K562 (cell line): Measurements from ENCODE around the gene DCLK1. TPM values are rescaled to one million over a fixed set of nuclear protein-coding genes. Genes with fewer than 3 reads are reported as not detected.

Experiments used
- ATAC-seq: fragments of 200-7000 bp; cut with Tn5 transposase; 3 replicates; pipeline ENCODE4 v1.9.1; 2020; ENCODE audit warnings: moderate library complexity
- BruUV-seq: library from RNA; stranded (reverse); fragments of 400-500 nt; replicated peaks from 2 replicates; lab custom pipeline; 2021; lab: Mats Ljungman, UMichigan
- CTCF ChIA-PET: fragments of 300-600 bp; formaldehyde crosslinking; extraction: SDS; loops from one replicate; lab custom pipeline; 2021; ENCODE audit warnings: low intra/inter-chr PET ratio; lab: Yijun Ruan, JAX
- POLR2A ChIA-PET: fragments of 300-600, 350-650 bp; sonication (Branson Sonifier 250); formaldehyde crosslinking; extraction: SDS; loops from one replicate; lab custom pipeline; 2021; ENCODE audit warnings: antibody characterized with exemption, inconsistent platforms; lab: Yijun Ruan, JAX
- DNase-seq, 4 experiments: peaks; one replicate each; pipeline versions ENCODE4 v3.0.0 to v3.0.0-alpha.2; 2011 to 2018; ENCODE audit warnings: low spot score in 3 of 4, mixed read lengths in 3 of 4; ENCODE audit errors: extremely low read depth in 1 of 4
- FAIRE-seq: peaks from 2 replicates; lab custom pipeline; 2011; peaks lifted over from hg19 to GRCh38; lab: Jason Lieb, UNC
- H2AFZ ChIP-seq: 2 replicates; pipeline ENCODE4 v1.6.0; 2011; ENCODE audit warnings: low read depth, low read length, control low read depth, inconsistent platforms
- H3K27ac ChIP-seq: fragments of 200-600 bp; 3 replicates; pipeline ENCODE4 v1.8.0; 2011; ENCODE audit warnings: low read depth, mild to moderate bottlenecking, control low read depth, inconsistent platforms, low read length, moderate library complexity, mixed read lengths; ENCODE audit errors: extremely low read depth
- H3K27me3 ChIP-seq, 2 experiments: fragments of 300-600 bp in 1 of 2; 2 replicates in 1 of 2; 3 replicates in 1 of 2; pipeline versions ENCODE4 v1.6.0 to v1.8.0; 2011; ENCODE audit warnings: inconsistent platforms in 2 of 2, low read length in 2 of 2, mild to moderate bottlenecking in 1 of 2, mixed read lengths in 1 of 2, moderate library complexity in 1 of 2; ENCODE audit not compliant: control insufficient read depth in 2 of 2, insufficient read depth in 2 of 2
- H3K36me3 ChIP-seq: fragments of 300-600 bp; 3 replicates; pipeline ENCODE4 v1.8.0; 2011; ENCODE audit warnings: mild to moderate bottlenecking, low read length, inconsistent platforms; ENCODE audit not compliant: control insufficient read depth, insufficient read depth
- H3K4me1 ChIP-seq, 2 experiments: fragments of 200-600 bp in 1 of 2; replicated peaks in 1 of 2; 2 replicates in 1 of 2; 3 replicates in 1 of 2; pipeline versions ENCODE4 v1.5.1 to v1.8.0; 2011; ENCODE audit warnings: inconsistent platforms in 2 of 2, low read length in 2 of 2, mild to moderate bottlenecking in 1 of 2, mixed read lengths in 1 of 2, moderate library complexity in 1 of 2; ENCODE audit not compliant: control insufficient read depth in 2 of 2, insufficient read depth in 2 of 2
- H3K4me2 ChIP-seq: 2 replicates; pipeline ENCODE4 v1.6.1; 2011; ENCODE audit warnings: low read length, control low read depth, inconsistent platforms, mixed read lengths; ENCODE audit not compliant: insufficient read depth
- H3K4me3 ChIP-seq: fragments of 200-600 bp; sonication (generic), shearing (Covaris generic); 2 replicates; pipeline ENCODE4 v1.5.1; 2016; ENCODE audit warnings: control low read depth, inconsistent platforms
- H3K79me2 ChIP-seq: fragments of 200-600 bp; 3 replicates; pipeline ENCODE4 v1.8.0; 2011; ENCODE audit warnings: low read length, inconsistent platforms; ENCODE audit not compliant: control insufficient read depth, insufficient read depth
- H3K9ac ChIP-seq, 2 experiments: 2 replicates each; pipeline versions ENCODE4 v1.6.0 to v1.6.1; 2011; ENCODE audit warnings: low read depth in 2 of 2, low read length in 2 of 2, control low read depth in 1 of 2, inconsistent platforms in 1 of 2, mild to moderate bottlenecking in 1 of 2, mixed read lengths in 1 of 2; ENCODE audit not compliant: insufficient read depth in 1 of 2
- H3K9me1 ChIP-seq: one replicate; pipeline ENCODE4 v1.6.0; 2011; ENCODE audit warnings: inconsistent platforms, mild to moderate bottlenecking, low read length, moderate library complexity; ENCODE audit not compliant: control insufficient read depth, insufficient read depth
- H3K9me3 ChIP-seq: replicated peaks from 2 replicates; pipeline ENCODE4 v1.5.1; 2011; ENCODE audit warnings: low read depth, low read length, inconsistent platforms; ENCODE audit not compliant: control insufficient read depth, insufficient read depth
- H4K20me1 ChIP-seq: replicated peaks from 2 replicates; pipeline ENCODE4 v1.6.1; 2011; ENCODE audit warnings: low read length, inconsistent platforms, mixed read lengths; ENCODE audit not compliant: control insufficient read depth, insufficient read depth
- NR2F6 ChIP-seq: fragments of 450-650 bp; formaldehyde crosslinking; IDR thresholded peaks from 2 replicates; pipeline ENCODE4 v1.4.0; 2020; ENCODE audit warnings: mild to moderate bottlenecking
- USF1 ChIP-seq: sonication (generic); formaldehyde crosslinking; IDR thresholded peaks from 2 replicates; pipeline ENCODE4 v1.9.0; 2022; ENCODE audit warnings: mild to moderate bottlenecking, missing genetic modification reagents
- ZBTB1 ChIP-seq: sonication (generic); formaldehyde crosslinking; IDR thresholded peaks from 2 replicates; pipeline ENCODE4 v1.8.1; 2023; ENCODE audit warnings: missing genetic modification reagents, low read depth, mild to moderate bottlenecking, borderline replicate concordance
- ZFP91 ChIP-seq: sonication (generic); formaldehyde crosslinking; IDR thresholded peaks from 2 replicates; pipeline ENCODE4 v1.8.0; 2022; ENCODE audit warnings: mild to moderate bottlenecking, missing genetic modification reagents
- ZNF224 ChIP-seq: sonication (generic); formaldehyde crosslinking; IDR thresholded peaks from 2 replicates; pipeline ENCODE4 v1.8.0; 2022; ENCODE audit warnings: mild to moderate bottlenecking, missing genetic modification reagents
- WGBS: fragments of 100-300 bp; shearing (Covaris generic); methylation state at CpG from one replicate; pipeline ENCODE4 v1.1.6; 2016; ENCODE audit warnings: low coverage, mixed read lengths; ENCODE audit not compliant: insufficient coverage; ENCODE audit errors: missing lambda C conversion rate; 5-methylcytosine and 5-hydroxymethylcytosine counted together
- in situ Hi-C: fragments of 300-500 bp; cut with MboI; formaldehyde crosslinking; loops from 4 replicates; pipeline ENCODE4 v1.15.0; 2018; ENCODE audit warnings: inconsistent platforms, mixed read lengths
- intact Hi-C: fragments of 100-400 bp; cut with micrococcal nuclease; formaldehyde crosslinking; loops from 2 replicates; pipeline ENCODE4 v1.14.2; 2022
- polyA plus RNA-seq, 8 experiments: library from polyadenylated mRNA; depleted of rRNA in 4 of 8; stranded (reverse) in 5 of 8; unstranded in 3 of 8; fragments of >200 nt; fragmentation: Nextera tagmentation in 2 of 8; fragmentation: Illumina TruSeq in 1 of 8; extraction: Ambion mirVana in 2 of 8; extraction: Trizol in 1 of 8; gene quantifications; 2 replicates each; pipeline versions ENCODE4 v1.2.1 to v1.2.3, GENCODE V29; 2011 to 2014; ENCODE audit warnings: inconsistent platforms in 1 of 8, missing spikeins in 1 of 8
- total RNA-seq, 7 experiments: library from RNA; depleted of rRNA in 6 of 7; stranded (reverse); fragments of >200 nt in 6 of 7; fragmentation: Illumina TruSeq in 2 of 7; extraction: Trizol in 2 of 7; gene quantifications; 2 replicates each; pipeline versions ENCODE4 v1.2.1 to v1.2.3, GENCODE V29; 2011 to 2021; ENCODE audit warnings: low replicate concordance in 1 of 7

DCLK1 gene
- total and polyA plus RNA-seq, 9 of the 15 experiments (the other 6 are each of a cell fraction or from before 2014, with no cell fraction given), result 0.07 TPM; not detected in 8

GRCh38 chr13:35830850-35831450, 300.2 kb downstream of the DCLK1 start:
- ATAC-seq, result no peak
- Histone ChIP-seq H3K27ac (no peak overlapping the region), H3K79me2 (no peaks in the 10 kb centered on the region), H3K9me1 (no peaks in the 10 kb centered on the region), H3K9me3 (no peaks in the 10 kb centered on the region), H3K4me2 (no peak overlapping the region), H4K20me1 (no peaks in the 10 kb centered on the region), H3K4me1 (no peaks in the 10 kb centered on the region), H3K36me3 (no peaks in the 10 kb centered on the region), H3K4me3 (no peak overlapping the region), H3K9ac (no peak overlapping the region), H3K27me3 (no peaks in the 10 kb centered on the region), H2AFZ (no peak overlapping the region)
- in situ Hi-C loops, result no loop called here
- WGBS, result 3% methylated on average over 2 of the region's 2 CpGs
- BruUV-seq, result no TSS peak
- FAIRE-seq, result no peak
- no peak for DNase-seq
- CTCF ChIA-PET, result no interaction called here
- POLR2A ChIA-PET, result no interaction called here
- TF ChIP-seq ZNF224 (CRISPR knock-in tag), result no peak
- no peak for TF ChIP-seq NR2F6 (CRISPR knock-in tag)
- TF ChIP-seq ZFP91 (CRISPR knock-in tag), result no peak
- TF ChIP-seq ZBTB1 (CRISPR knock-in tag), result no peak
- TF ChIP-seq USF1, result no peak
- intact Hi-C loops, result no loop called here
